GM12891 (cell line): Measurements from ENCODE around the gene CMIP.

Experiments used
- DNase-seq: peaks from one replicate; pipeline ENCODE4 v3.0.0; 2011; ENCODE audit warnings: low spot score; ENCODE audit not compliant: insufficient read length
- FAIRE-seq: peaks from 2 replicates; lab custom pipeline; 2011; peaks lifted over from hg19 to GRCh38; lab: Jason Lieb, UNC
- PAX5 ChIP-seq: IDR thresholded peaks from 2 replicates; pipeline ENCODE4 v1.6.1; 2011; ENCODE audit warnings: low read length, moderate library complexity, mild to moderate bottlenecking; ENCODE audit not compliant: insufficient read depth, severe bottlenecking
- POLR2A ChIP-seq: IDR thresholded peaks from 2 replicates; pipeline ENCODE4 v1.6.1; 2011; ENCODE audit warnings: low read depth, low read length, control low read depth
- POLR2AphosphoS5 ChIP-seq: IDR thresholded peaks from 2 replicates; pipeline ENCODE4 v1.6.1; 2011; ENCODE audit warnings: low read depth, low read length, control low read depth
- POU2F2 ChIP-seq: IDR thresholded peaks from 2 replicates; pipeline ENCODE4 v1.6.1; 2011; ENCODE audit warnings: low read depth, mild to moderate bottlenecking, control low read depth, low read length, moderate library complexity
- SPI1 ChIP-seq: IDR thresholded peaks from 2 replicates; pipeline ENCODE4 v1.6.1; 2011; ENCODE audit warnings: low read depth, low read length, control low read depth
- TAF1 ChIP-seq: IDR thresholded peaks from 2 replicates; pipeline ENCODE4 v1.6.1; 2011; ENCODE audit warnings: low read depth, low read length, control low read depth

Gene CMIP

DNA sequence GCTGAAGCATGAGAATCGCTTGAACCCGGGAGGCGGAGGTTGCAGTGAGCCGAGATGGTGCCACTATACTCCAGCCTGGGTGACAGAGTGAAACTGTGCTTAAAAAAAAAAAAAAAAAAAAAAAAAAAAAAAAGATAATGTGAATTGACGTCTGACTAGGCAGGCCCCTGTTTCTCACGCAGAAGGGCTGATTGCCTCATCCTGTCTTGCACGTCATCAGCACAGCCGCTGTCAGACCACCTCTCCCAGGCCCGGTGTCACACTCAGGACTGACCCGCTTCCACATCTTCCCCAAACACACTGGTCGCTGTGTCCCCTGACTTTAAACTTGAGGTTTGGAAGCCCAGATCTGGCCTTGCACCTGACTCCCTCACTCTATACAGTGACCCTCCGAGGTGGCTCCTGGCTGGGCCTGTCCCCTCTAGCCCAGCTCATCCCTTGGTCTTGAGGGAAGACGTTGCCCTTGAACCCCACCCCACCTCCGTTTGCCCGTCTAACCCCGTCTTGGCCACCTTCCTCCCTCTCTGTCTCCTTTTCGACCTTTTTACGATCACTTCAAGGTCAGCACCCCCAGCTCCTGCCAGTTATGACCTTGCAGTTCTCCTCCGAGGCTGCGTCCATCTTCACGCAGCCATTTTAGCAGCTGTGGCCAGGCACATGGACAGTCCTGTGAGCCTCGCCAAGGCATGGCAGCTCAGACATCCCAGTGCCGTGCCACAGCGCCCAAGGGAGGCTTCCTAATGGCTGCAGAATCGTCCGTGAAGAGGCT lies 184.6 kb downstream of the CMIP start:
- FAIRE-seq (no peak), DNase-seq (no peak)
- TF ChIP-seq PAX5 (no peak), POU2F2 (no peak), TAF1 (no peak), POLR2A (no peak), POLR2AphosphoS5 (no peak), SPI1 (no peak)

DNA sequence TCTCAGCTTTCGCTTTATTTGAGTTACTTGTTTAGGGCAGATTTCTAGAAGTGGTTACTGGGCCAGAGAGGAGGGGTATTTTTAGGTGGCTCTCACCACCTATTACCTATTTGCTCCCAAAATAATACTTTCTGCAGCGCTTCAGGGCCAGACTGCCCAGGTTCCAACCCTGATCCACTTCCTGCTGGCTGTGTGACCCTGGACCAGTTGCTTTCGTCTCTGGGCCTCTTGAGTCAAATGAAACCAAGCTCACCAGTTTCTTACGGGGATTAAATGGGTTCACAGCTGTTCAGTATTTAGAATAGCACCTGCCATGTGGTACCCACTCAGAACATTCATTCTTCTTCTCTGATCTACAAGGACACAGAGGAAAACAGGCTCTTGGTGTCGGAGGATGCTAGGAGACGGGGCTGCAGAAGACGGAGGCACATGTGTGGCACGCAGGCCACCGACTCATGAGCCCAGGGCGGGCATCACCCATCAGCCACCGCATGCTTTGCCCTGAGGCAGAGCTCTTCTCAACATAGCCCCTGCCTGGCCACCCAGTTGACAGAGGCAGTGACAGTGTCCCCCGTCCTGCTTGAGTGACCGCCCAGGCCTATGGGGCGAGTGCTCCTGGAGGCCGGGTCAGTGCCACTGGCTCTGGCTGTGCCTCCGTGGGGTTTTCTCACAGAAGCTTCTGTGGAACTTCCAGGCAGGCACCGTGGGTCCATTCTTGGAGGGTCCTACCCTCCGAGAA lies 185.5 kb downstream of the CMIP start:
- FAIRE-seq, result no peak
- no peak for DNase-seq
- TF ChIP-seq PAX5, result no peak
- TF ChIP-seq SPI1, result no peak
- no peak for TF ChIP-seq POU2F2
- TF ChIP-seq POLR2AphosphoS5, result no peak
- TF ChIP-seq TAF1, result no peak
- TF ChIP-seq POLR2A, result no peak

DNA sequence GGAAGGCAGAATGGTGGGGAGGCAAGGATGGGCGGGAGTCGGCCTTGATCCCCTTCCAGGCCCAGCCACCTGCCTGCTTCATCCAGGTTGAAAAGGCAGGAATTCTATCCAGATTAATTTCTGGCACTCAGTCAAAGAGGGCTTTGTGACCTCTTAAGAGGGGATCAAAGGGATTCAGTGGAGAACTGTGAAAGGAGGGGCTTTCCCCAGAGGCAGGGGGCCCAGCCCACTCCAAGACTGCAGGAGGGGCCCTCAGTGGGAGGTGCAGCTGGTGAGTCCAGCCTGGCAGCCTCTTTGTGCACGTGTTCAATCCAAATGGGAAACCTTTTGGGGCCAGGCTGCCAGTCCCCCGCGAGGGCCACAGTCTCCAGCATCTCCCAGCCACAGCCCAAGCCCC lies 186.0 kb downstream of the CMIP start:
- DNase-seq (no peak), FAIRE-seq (no peak)
- TF ChIP-seq PAX5 (no peak), SPI1 (no peak), POLR2AphosphoS5 (no peak), POLR2A (no peak)

DNA sequence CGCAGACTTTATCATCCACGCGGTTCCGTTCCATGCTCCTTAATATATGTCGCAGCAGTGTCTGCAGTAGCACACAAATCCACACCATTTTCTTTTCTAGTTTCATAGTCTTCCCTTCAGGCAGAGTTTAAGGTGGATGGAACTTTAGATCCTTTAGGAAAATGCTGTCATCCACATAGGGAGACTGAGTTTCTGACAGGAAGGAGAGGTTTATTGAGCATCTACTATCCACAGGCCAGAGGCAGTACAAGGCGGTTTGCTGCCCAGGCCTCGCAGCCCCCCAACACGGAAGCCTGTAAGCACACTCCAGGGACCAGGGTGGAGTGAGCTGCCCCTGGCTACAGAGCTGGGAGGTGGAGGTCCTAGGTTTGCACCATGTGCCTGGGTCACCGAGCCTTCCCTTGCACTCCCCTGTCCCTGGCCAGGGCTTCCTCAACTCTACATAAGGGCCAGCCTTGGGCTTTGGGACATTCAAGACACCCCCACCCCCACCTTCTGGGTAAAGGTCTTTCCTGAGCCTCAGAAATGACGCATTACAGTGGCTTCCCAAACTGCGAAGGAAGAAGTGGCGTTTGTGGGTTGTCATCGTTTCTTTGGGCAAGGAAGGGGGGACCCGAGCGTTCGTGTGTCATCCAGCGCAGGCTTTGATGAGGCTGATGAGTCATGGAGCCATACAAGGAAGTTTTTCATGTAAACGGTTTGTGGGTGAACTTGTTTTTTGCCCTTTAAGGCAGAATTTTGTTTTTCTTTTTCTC lies 188.0 kb downstream of the CMIP start:
- FAIRE-seq, result no peak

DNA sequence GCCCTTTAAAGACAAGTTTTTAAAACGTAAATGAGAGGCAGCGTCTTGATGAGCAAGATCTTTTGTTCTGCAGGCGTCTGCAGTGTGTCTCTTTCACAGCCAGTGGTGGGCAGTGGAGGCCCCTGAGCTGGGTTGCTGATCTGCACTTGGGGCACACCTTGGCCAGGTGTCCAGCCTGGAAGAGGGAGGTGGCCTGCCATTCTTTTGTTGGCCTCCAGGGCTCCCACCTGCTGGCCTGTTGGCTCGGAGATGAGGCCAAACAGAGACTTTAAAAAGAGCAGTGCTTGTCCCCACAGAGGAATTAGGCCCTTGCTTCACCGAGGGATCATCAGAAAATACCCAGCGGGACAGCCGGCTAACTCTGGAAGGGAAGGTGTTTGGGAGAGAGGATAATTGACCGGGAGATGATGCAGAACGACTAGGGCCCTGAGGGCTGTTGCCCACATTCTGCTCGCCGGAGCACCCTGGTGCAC lies 188.6 kb downstream of the CMIP start:
- FAIRE-seq (no peak), DNase-seq (no peak)
- TF ChIP-seq POU2F2 (no peak), PAX5 (no peak)

More for the DNA sequence above, 188.0 kb downstream of the CMIP start:
- DNase-seq, result no peak
- TF ChIP-seq PAX5, result no peak
- no peak for TF ChIP-seq POLR2A
- TF ChIP-seq POU2F2, result no peak
- TF ChIP-seq POLR2AphosphoS5, result no peak
- no peak for TF ChIP-seq TAF1
- no peak for TF ChIP-seq SPI1

DNA sequence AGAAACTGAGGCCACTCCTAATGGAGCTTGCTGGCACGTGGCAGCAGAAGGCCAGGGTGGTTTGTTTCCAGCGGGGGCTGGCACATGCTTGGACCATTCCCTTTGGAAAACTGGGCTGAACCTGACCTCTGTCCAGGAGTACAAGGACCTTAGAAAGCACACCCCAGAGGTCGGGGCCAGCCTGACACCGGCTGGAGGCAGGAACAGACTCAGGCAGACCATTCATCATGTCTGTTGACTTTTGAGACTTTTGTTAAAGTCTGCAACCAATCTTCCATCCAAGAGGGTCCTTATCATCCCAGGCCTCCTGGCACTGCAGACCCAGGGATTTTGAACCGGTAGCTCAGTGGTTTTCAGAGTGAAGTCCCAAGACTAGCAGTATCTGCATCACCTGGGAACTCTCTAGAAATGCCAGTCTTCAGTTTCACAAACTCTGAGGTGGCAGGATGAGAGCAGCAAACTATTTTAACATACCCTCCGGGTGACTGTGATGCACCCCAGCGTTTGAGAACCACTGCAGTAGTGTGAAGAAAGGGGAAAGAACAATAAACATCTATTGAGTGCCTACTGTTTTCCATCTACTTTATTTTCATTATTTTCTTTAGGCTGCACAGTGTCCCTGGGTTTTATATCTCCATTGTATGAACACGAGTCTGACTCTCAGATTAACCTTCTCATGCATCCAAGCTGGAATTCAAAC lies 189.2 kb downstream of the CMIP start:
- FAIRE-seq (no peak), DNase-seq (no peak)
- TF ChIP-seq SPI1, result no peak
- no peak for TF ChIP-seq POLR2A
- no peak for TF ChIP-seq POLR2AphosphoS5
- TF ChIP-seq PAX5, result no peak

DNA sequence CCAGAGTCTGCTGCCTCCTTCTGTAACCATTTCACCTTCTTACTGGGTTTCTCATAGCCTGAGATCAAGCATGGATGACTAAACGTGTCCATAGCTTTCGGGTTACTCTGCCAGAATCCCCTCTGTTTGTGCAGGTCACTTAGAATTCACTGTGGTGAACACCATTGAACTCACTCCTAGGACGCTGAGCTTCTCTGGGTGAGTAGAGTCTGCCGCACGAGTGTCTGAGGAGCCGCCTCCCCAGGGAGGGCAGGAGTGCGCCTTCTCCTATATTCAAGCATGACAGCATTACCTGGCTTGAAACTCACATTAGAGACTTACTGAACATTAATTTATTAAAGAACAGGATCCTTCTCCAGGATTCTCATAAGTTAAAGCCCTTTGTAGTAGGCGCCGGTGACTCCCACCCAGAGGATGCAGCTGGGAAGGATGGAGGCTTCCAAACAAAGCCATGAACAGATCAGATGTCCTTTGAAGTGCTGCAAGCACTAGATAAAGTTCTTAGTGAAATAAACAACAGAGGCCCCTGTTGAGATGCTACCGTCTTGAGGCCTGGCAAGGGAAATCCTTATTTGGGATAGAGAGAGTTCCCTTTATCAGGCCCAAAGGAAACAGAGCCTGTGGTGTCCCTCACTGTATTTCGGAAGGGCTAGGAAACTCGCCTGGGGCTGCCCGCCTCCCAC lies 189.9 kb downstream of the CMIP start:
- no peak for DNase-seq
- no peak for FAIRE-seq

DNA sequence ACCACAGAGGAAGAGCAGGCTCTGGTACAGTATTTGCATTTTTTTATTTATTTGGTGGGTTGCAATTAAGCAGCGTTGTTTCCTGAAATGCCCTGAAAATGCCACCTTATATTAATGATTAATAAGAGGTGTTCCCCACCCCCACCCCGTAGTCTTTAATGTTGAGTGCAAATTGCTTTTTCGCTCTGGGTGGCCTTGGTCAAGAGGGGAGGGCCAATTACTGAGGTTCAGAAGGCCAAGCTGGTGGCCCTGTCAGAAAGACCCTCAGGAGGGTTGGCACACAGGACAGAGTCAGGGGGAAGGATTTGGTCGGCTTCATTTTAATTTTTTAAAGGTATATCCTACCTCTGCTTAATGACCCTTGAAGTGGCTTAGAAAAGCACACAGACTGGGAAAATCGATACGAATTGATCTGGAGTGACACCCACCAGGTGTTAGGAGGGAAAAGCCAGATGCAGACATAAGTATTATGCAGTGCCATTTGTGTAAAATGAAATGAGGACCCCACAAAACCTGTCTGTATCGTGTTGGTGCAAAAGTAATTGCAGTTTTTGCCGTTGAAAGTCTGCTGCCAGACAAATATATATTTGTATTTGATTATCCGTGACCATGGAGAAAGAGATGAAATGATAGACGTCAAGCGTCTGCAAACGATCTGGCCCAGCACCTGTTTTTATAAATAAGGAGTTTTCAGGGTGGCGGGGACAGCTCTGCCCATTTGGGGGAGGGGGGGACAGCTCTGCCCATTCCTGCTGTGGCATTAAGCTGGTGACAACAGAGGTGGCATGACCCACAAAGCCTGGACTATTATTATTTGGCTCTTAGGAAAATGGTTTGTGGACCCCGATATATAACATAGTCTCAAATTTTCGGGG lies 190.7 kb downstream of the CMIP start:
- no peak for TF ChIP-seq POLR2A
- TF ChIP-seq SPI1, result no peak
- no peak for TF ChIP-seq POU2F2
- TF ChIP-seq TAF1, result no peak
- no peak for TF ChIP-seq PAX5
- no peak for FAIRE-seq
- DNase-seq, result no peak

More for the DNA sequence above, 189.9 kb downstream of the CMIP start:
- TF ChIP-seq POLR2AphosphoS5 (no peak), SPI1 (no peak), POU2F2 (no peak), POLR2A (no peak), PAX5 (no peak), TAF1 (no peak)
